NK-92 (cell line): ENCODE measurements around the gene HMGN4.
"Not testable (repeated sequence)": the region's sequence is repeated elsewhere in the genome, so short reads cannot be mapped to it uniquely, and the experiment has no call there.

Experiments
- DNase-seq: peaks from one replicate; lab custom pipeline; 2025; ENCODE audit not compliant: unreplicated experiment; lab: John Stamatoyannopoulos, UW

HMGN4 gene

DNA sequence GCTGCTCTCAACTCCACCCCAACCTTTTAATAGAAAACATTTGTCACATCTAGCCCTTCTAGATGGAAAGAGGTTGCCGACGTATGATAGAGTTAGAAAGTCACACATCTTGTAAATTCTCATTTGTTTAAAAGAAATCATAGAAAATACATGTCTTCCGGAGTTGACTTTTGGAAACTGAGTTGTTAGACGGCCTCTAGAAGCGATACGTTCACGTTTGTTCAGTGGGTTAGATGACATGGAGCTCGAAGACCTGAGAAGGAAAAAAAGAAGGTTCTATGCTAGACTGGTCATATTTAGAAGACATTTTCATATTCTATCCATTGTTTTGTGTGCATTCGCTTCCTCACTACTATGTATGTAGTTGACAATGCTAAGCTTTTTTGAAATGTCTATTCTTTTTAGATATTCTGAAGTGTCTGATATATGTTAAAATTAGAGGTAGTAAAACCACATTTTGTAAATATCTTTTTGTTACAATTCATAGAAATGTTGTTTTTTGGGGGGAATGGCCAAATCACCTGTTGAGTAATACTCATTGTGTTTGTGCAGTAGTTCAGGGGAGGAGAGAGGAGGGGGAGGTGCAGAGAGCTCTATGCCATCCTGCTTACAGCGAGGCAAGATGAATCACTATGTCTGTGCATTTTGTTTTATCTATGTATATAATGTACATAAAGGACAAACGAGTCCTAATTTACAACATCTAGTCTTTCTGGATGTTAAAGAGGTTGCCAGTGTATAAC, 15.5 kb upstream of the HMGN4 start:
- not testable (repeated sequence) for DNase-seq

DNA sequence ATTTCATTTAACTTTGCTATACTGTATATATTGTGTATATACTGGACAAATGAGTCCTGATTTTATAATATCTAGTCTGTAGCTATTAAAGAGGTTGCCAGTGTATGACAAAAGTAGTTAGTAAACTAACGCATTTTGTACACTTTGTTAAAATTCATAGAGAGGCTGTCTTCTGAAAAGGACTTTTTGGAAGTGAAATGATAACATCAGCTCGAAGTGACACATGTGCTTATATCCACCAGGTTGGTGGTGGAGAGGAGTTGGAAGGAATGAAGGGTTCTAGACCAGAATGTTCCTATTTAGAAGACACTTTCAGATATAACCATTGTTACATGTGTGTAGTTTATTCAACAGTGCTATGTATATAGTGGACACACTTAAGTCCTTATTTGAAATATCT, 13.9 kb upstream of the HMGN4 start:
- not testable (repeated sequence) for DNase-seq

DNA sequence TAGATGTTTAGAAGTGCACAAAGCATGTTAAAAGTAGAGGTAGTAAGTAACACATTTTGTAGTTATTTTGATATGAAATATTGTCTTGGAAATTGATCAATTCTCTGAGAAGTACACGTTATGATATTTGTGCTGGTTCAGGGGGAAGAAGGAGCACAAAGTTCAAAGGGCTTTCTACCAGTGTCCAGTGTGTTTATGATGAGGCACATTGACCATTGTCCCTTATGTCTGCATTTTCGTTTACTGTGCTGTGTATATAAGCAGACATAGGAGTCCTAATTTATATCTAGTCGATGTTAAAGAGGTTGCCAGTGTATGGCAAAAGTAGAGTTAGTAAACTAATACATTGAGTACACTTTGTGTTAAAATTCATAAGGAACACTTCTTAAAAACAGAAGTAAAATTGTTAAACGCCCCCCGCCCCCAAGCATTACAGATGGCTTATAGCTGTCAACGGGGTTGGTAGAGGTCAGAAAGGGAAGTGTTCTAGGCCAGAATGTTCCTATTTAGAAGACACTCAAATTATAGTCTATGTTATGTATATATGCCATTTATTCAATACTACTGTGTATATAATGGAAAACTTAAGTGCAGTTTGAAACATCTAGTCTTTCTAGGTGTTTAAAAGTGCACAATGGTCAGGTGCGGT, 13.3 kb upstream of the HMGN4 start:
- no peak for DNase-seq

DNA sequence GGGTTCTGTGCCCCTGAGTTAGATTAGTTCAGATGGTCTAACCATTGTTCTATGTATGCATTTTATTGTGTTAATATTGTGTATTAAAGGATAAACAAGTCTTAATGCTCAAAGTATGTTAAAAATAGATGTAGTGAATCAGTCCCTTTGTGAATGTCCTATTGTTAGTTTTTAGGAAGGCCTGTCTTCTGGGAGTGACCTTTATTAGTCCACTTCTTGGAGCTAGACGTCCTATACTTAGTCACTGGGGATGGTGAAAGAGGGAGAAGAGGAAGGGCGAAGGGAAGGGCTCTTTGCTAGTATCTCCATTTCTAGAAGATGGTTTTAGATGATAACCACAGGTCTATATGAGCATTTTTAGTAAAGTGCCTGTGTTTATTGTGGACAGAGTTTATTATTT, 12.3 kb upstream of the HMGN4 start:
- DNase-seq = no peak

DNA sequence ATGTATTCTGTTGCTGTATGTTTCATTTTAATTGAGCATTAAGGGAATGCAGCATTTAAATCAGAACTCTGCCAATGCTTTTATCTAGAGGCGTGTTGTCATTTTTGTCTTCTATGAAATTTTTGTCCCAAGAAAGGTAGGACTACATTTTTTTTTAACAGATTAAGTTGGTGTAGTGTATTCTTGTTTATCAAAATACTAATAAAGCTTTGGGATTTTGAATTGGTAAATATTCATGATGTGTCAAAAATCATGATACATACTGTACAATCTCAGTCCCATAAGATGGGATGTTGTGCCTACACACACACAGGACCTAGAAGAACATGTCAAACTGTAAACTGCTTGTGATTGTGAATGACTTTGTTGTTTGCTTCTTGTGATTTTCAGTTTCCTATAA, 11.2 kb upstream of the HMGN4 start:
- DNase-seq = no peak

DNA sequence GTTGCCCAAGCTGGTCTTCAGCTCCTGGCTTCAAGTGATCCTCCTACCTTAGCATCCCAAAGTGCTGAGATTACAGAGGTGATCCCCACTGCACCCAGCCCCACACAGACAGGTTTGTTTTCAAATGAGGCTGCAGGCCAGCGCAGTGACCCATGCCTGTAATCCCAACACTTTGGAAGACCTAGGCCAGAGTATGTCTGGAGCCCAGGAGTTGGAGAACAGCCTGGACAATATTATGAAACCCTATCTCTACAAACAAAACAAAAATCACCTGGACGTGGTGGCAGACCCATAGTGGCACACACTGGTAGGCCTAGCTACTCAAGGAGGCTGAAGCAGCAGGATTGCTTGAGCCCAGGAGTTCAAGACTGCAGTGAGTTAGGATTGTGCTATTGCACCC, 8.0 kb upstream of the HMGN4 start:
- DNase-seq = no peak

DNA sequence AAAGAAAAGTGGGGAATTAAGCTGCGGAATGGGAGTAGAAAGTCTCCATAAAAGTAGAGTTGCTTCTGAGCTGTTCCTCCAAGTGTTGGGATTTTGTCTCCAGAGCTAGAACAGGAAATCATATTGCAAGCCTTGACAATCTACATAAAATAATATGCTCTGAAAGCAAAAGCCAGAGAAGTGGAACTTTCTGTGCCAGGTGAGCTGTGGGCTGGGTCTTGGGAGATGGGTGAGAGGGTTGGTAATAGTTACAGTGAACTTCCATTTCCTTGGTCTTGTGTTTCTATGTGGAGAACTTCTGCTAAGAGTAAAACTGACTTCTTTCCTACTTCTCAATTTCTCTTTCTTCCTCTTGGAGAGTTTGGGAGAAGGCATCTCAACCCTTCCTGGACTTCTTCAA, 6.3 kb upstream of the HMGN4 start:
- no peak for DNase-seq

DNA sequence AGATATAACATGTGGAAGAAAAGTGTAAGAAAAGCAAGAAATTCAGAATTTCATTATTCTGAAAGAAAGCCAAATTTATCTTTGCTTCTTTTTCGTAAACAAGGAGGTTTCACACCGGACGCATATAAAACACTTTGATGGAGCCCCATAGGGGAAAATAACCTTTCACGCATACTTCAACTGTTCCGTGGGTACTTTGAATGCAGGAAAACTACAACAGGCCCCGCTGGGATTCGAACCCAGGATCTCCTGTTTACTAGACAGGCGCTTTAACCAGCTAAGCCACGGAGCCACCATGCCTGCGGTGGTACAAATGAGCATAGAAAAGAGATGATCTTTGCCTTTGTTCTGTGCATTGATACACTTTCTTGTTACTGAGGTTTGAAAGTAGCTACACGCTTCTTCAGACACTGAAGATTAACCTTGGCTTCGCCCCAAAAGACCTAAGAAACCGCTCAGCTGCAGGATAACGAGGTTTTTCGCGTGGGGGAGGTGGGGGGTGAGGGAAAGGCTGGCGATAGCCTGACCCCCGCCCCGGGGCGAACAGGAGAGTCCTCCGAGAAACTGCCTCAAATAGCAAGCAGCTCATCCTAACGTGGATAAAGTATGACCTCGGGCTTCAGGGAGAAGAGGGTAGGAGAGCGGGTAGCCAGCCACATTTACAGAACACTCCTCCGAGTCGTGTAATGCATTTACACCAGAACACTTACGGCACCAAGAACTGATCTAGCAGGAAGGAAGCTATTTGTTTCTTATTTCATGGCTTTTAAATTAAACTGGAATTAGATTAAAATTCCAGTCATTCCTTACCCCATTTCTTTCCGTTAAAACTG, 5.3 kb upstream of the HMGN4 start:
- DNase-seq = peak; percentile 54

DNA sequence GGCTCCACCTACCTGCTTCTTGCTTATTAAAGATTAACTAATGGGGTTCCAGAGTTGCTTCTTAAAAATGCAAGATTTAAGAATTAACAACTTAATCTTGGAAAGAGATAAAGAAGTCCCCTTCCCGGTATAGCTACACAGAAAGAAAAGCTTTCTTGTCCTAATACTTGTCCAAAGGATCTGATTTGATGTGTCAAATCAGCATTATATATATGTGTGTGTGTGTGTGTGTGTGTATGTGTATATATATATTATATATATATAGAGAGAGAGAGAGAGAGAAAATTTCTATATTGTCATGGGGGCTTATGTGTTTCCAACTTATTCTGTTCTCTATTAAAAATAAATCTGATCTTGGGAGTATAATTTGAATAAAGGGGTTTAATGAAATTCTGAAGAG, 4.6 kb upstream of the HMGN4 start:
- no peak for DNase-seq

DNA sequence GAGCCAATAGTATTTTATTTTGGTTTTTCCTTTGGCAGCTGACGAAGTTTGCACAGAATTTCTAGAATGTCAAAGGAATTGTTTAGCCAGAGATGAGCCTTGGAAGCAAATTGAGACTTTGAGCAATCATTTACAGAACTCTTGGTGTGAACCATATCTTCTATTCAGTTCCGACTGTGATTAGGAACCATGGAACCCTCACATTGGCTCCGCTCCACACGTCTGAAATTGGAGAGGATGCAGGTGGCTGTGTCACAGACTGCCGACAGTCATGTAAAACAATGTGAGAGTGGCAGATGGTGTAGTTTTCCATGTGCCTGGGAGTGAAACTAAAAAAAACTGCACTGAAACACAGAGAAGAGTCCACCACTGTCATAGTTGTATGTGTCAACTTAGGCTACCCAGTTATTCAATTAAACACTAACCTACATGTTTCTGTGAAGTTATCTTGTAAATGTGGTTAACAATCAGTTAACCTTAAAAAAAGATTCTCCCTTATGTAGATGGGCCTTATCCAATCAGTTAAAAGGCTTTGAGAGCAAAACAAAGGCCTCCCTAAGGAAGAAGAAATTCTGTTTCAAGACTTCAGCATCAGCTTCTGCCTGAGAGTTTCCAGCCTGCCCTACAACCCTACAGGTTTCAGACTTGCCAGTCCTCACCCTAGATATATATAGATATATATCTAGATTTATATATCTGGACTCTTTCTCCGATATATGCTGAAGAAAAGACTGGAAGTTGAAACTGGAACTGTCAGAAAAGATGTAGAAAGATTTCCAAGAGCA, 3.3 kb upstream of the HMGN4 start:
- DNase-seq = no peak

DNA sequence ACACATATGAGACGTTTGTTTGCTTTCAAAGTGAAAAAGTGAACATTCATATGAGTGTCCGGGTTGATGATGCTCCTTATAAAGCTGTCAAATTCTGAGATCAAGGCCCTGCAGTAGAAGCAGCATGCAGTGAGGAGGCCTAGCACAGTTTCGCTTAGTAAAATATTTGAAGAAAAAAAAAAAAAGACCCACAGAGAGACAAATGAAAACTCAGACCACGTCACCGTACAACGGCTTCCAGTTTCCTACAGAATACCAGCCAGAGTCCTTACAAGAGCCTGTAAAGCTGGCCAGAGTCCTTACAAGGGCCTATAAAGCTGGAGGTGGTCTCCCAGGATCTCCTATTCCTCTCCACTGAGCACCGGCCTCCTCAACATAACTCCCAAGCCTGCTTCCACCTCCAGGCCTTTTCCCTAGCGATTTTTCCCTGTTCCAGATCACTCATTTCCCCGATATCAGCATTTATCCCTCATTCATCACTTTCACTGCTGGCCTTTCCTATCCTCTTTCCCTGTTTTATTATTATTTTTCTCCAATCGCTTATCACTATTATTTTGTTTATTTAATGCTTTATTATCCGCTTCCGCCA, 1.5 kb upstream of the HMGN4 start:
- no peak for DNase-seq

DNA sequence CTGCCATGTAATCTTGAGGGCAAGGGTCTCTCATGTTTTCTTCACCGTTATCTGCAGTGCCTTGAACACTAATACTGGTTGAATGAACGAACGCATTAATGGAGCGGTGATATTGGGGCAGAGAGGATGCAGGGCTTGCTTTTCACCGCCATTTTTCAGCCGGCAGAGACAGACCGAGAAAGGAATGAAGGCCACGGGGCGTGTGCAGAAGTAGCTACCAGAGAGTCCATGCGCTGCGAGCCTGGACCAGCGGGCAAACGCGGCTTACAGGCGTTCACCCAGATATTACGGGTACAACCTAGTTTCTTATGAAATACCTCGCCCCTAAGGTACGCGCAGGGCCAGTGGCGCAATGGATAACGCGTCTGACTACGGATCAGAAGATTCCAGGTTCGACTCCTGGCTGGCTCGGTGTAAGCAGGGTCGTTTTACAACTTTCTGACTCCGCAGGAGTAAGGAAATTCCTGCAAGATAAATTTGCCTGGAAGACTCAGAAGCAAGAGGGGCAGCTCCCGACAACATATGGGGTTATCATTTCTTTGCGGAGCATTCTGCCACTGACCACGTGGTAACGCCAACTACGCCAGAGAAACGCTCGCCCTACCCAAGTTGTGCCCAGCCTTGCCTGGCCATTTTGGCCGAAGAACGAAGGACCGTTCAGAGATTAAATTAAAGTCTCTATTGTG, 863 bp upstream of the HMGN4 start:
- peak; percentile 65 for DNase-seq

DNA sequence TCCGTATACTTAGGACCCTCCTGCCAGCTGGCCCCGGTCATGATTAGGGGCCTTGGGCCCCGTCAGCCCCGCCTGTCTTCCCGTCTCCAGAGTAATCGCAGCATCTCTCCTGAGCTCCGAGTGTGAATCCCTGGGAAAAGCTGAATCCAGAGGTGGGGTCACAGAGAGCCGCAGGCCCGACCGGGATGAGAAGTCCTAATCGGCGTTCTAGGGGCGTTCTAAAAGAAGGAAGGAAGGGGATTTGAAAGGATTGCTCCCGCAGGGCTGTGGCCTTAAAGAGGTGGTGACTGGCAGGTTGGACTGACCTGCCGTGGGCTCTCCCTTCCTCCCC, 371 bp downstream of the HMGN4 start:
- no peak for DNase-seq

DNA sequence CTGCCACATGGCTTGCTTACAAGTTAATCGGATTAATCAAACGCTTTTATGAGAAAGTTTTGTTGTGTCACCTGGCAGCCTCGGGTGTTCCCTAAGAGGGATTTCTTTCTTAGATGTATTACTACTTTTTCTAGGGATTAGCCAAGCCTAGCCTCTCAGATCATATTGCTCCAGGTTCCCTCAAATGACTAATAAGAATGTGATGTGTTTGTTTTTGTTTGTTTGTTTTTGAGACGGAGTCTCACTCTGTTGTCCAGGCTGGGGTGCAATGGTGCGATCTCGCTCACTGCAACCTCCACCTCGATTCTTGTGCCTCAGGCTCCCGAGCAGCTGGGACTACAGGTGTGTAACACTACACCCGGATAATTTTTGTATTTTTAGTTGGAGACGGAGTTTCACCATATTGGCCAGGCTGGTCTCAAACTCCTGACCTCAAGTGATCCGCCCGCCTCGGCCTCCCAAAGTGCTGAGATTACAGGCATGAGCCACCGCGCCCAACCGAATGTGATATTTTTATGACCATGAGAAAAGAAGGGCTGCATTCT, 977 bp downstream of the HMGN4 start:
- DNase-seq = no peak

DNA sequence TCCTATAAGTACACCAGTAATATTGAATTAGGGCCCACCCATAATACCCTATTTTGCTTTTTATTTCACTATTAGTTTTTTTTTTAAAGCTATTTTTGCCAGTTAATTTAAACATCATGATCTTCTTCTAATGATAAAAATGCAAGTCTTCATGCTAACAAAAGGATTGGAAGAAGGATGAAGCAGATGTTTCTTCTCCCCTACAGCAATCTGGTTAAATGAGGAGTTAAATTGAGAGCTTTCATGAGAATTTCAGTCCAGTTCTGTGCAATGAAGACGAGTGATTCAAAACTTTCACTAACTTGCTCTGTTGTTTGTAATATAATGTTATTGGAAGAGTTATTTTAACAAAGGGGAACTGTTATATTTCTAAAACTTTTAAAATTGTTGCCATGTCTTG, 3.4 kb downstream of the HMGN4 start:
- no peak for DNase-seq

DNA sequence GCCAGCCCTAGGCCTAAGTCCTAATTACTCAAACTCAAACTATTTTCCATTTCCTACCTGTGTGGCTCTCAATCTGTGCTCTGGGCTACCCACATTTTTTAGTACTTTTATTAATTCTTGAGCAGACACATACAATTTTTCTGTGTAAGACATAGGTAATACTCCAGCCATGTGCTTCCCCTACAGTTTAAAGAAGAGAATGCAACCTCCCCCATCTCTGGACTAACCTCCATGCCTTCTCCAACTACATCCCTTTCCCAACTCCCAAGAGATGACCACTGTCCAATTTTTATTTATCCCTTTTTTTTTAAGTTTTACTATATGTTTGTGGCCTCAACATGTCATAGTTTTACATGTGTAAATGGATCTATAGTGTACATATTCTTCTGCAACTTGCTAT, 5.8 kb downstream of the HMGN4 start:
- DNase-seq = no peak

DNA sequence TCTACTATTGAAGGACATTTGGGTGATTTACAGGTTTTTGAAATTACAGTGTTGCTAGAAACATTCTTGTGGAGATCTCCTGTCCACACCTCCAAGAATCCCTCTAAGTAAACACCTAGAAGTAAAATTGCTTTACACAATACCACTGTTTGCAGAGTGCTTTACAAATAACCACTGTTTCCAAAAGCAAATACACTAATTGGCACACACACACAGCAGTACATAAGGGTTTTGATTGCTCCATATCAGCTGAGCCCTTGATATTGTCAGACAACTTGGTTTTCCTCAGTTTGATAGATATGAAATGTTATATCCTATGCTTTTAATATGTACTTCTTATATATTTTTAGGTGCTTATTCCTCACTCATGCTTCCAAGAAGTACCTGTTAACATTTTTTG, 6.3 kb downstream of the HMGN4 start:
- no peak for DNase-seq

DNA sequence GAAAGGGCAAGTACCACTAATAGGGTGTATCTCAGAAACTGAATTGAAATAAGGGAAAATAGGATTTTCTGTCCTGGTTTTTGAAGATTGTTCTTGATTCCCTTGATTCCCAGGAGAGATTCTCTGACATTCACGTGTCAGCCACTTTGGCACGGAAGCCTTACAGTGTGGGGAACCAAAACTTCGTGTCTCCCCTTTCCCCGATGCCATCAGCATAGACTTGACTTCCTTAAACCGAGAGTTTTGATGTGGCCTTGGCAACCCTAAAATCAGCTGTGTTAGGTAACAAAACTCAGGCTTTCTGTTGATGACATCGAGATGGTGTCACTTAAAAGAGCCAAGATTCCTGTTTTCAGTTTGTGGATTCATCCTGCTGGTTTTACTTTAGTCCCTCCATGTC, 7.5 kb downstream of the HMGN4 start:
- DNase-seq = no peak

DNA sequence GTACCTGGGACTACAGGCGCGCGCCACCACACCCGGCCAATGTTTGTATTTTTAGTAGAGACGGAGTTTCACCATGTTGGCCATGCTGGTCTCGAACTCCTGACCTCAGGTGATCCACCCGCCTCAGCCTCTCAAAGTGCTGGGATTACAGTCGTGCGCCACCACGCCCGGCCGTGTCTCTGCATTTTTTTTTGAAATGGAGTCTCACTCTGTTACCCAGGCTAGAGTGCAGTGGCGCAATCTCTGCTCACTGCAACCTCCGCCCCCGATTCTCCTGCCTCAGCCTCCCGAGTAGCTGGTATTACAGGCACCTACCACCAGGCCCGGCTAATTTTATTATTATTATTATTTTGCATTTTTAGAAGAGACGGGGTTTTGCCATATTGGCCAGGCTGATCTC, 9.2 kb downstream of the HMGN4 start:
- DNase-seq = not testable (repeated sequence)
